22Rv1 (cell line): ENCODE data around the gene PLD4.

Source experiments
- H3K27ac ChIP-seq: fragments of 450-650 bp; 2 replicates; pipeline ENCODE4 v1.5.1; 2017
- CTCF ChIP-seq: fragments of 450-650 bp; IDR thresholded peaks from 2 replicates; pipeline ENCODE4 v1.5.1; 2017; ENCODE audit warnings: mild to moderate bottlenecking
- ZFX ChIP-seq: fragments of 450-650 bp; IDR thresholded peaks from 2 replicates; pipeline ENCODE4 v1.6.1; 2017; ENCODE audit warnings: antibody characterized with exemption, borderline replicate concordance

PLD4 gene

GRCh38 chr14:104971447-104972240, 47.0 kb downstream of the PLD4 start:
- H3K27ac ChIP-seq: no peak overlapping the region
- no peak for TF ChIP-seq CTCF
- no peak for TF ChIP-seq ZFX

- TF ChIP-seq CTCF (no peak), ZFX (no peak)
- H3K27ac ChIP-seq: no peak overlapping the region
These were observed 47.8 kb downstream of the PLD4 start for GRCh38 chr14:104972301-104973134.

DNA sequence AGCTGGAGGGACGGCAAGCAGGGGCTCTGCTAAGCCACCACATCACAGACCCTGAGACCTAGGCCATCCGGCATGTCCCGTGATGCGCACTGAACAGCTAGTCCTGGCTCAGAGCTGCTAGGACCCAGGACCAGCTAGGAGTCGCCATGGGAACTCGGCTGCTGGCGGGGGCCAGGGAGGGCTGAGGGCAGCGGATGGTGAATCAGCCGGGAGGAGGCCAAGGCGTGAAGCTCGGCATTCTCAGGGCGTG, 48.4 kb downstream of the PLD4 start:
- no peak overlapping the region for H3K27ac ChIP-seq
- no peak for TF ChIP-seq CTCF
- no peak for TF ChIP-seq ZFX

DNA sequence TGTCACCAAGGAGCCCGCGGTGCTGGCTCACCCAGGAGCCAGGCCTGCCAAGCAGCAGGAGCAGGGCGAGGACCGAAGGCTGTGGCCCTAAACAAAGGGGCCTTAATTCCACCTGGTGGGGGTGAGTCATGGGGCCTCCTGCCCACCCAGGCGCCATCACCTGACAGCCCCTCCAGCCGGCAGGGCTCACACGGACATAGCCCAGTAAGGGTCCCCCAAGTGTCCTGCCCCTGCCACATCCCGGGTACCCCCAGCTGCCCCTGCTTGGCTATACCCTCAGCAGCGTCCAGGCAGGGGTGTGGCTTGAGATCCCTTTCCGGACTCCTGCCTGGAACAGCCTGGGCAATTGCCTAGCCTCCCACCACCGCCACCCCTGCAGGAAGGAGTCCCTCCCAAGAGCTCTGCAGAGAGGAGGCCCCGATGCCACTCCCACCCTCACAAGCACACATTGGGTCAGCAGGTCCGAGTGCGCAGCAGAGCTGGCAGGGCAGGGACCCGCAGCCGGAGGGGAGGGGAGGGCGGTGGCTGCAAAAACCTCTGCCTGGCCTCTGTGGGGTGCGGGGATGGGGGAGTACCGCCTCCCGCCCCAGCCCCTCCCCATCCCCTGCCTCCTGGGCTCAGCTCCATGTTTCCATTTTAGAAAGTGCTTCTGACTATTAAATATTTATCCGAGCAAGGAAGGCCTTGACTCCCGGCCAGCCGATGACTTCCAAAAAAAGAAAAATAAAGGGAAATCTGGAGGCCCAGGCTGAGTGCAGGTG, 48.9 kb downstream of the PLD4 start:
- no peak overlapping the region for H3K27ac ChIP-seq
- TF ChIP-seq CTCF (no peak), ZFX (no peak)

DNA sequence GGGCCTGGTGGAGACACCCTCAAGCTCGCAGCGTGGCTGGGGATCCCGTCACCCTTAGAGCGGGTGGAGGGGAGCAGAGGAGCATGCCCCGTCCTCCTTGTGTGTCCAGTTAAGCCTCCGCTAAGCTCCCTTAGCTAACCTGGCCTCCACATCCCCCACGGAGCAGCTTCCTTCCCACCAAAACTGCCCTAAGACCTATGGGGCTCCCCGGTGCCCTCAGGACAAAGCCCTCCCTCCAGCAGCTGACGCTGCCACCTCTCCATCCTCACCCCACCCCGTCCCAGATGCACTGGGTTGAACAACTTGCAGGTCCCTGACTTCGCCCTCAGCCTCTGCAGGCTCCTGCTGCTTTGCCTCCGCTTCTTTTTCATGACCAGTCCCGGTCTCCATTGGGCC, 49.5 kb downstream of the PLD4 start:
- TF ChIP-seq CTCF: no peak
- no peak for TF ChIP-seq ZFX
- H3K27ac ChIP-seq: no peak overlapping the region

DNA sequence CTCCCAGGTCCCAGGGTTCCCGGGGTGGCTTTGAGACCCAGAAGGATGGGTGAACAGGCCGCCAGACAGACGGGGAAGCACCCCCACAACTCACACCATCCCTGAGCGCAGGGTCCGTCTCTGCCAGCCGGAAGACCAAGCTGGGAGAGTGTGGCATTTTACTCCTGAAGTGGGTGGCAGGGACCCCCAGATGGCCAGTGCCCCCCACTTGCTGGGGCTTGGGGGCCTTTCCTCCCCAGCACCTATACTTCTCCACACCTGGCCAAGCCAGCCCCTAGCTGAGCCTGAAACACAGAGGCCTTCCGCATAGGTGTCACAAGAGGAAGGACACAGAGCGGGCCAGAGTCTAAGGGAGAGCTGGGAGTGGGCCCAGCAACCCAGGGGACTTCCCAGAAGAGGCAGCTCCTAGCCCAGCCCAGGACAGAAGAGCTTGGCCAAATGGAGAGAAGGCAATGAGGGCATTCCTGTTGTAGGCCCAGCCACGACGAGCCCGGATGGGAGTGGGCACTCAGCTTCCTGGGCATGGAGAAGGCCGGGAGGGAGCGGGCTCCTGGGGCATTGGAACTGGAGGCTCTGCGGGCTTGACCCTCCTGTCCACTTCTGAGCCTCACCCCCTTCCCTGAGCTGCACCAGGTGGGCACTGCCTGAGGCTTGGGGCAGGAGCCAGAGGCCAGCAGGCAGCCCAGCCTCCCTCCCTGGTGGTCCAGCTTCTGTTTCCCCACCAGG, 50.1 kb downstream of the PLD4 start:
- H3K27ac ChIP-seq: no peak overlapping the region
- TF ChIP-seq CTCF (no peak), ZFX (no peak)
